Endodermal cell (in vitro differentiated cells): ENCODE measurements around the gene DHDDS. TPM values are rescaled to one million over a fixed set of nuclear protein-coding genes. Genes with fewer than 3 reads are reported as not detected.
A peak's percentile ranks its signal among the peaks of the same experiment; 100 is the strongest.

ENCODE experiments used
- DNase-seq: peaks from one replicate; pipeline ENCODE4 v3.0.0-alpha.2; 2017
- H3K27ac ChIP-seq: 2 replicates; pipeline ENCODE4 v1.5.1; 2013; ENCODE audit warnings: mild to moderate bottlenecking, low read depth, low read length, moderate library complexity
- H3K27me3 ChIP-seq: 2 replicates; pipeline ENCODE4 v1.6.1; 2013; ENCODE audit warnings: mild to moderate bottlenecking, low read length, moderate library complexity; ENCODE audit not compliant: insufficient read depth, control insufficient read depth, poor library complexity, severe bottlenecking
- H3K36me3 ChIP-seq: 2 replicates; pipeline ENCODE4 v1.7.0; 2013; ENCODE audit warnings: mild to moderate bottlenecking, low read length, moderate library complexity; ENCODE audit not compliant: control insufficient read depth, insufficient read depth
- H3K4me1 ChIP-seq: one replicate; pipeline ENCODE4 v1.7.0; 2013; ENCODE audit warnings: low read length; ENCODE audit not compliant: control insufficient read depth, insufficient read depth
- H3K4me3 ChIP-seq: 2 replicates; pipeline ENCODE4 v1.5.1; 2013; ENCODE audit warnings: mild to moderate bottlenecking, low read length, moderate library complexity
- H3K9ac ChIP-seq: 2 replicates; pipeline ENCODE4 v1.6.1; 2013; ENCODE audit warnings: mild to moderate bottlenecking, low read length, moderate library complexity; ENCODE audit not compliant: poor library complexity, severe bottlenecking; ENCODE audit errors: extremely low read depth
- H3K9me3 ChIP-seq: 2 replicates; pipeline ENCODE4 v1.6.1; 2013; ENCODE audit warnings: mild to moderate bottlenecking, low read length, moderate library complexity; ENCODE audit not compliant: control insufficient read depth
- H3K27ac Mint-ChIP-seq: 2 replicates; pipeline ENCODE4 v1.8.0; 2020; ENCODE audit warnings: mixed read lengths
- H3K27me3 Mint-ChIP-seq: 2 replicates; pipeline ENCODE4 v1.8.0; 2021; ENCODE audit warnings: mild to moderate bottlenecking, mixed read lengths; ENCODE audit not compliant: insufficient read depth
- H3K36me3 Mint-ChIP-seq: 2 replicates; pipeline ENCODE4 v1.8.0; 2020; ENCODE audit warnings: low read depth, mixed read lengths
- H3K4me1 Mint-ChIP-seq: 2 replicates; pipeline ENCODE4 v1.8.0; 2020; ENCODE audit warnings: mixed read lengths
- H3K4me3 Mint-ChIP-seq: 2 replicates; pipeline ENCODE4 v1.8.0; 2020; ENCODE audit warnings: mild to moderate bottlenecking, moderate library complexity, mixed read lengths
- H3K9me3 Mint-ChIP-seq: 2 replicates; pipeline ENCODE4 v1.8.0; 2020; ENCODE audit warnings: mild to moderate bottlenecking, mixed read lengths
- WGBS, 2 experiments: methylation state at CpG; one replicate each; pipeline versions ENCODE4 v1.1.5 to v1.1.7; 2013; ENCODE audit warnings: missing lambda C conversion rate in 2 of 2, mixed read lengths in 1 of 2; ENCODE audit not compliant: insufficient coverage in 1 of 2, insufficient read length in 1 of 2; 5-methylcytosine and 5-hydroxymethylcytosine counted together
- total RNA-seq, 2 donors: library from RNA; stranded (reverse); fragmentation: NEBNext Ultra II Directional in 1 of 2; extraction: Animal tissue kit (Norgen Biotek cat#: 25700) in 1 of 2; gene quantifications; 2 replicates in 1 of 2; 3 replicates in 1 of 2; pipeline ENCODE4 v1.2.1, GENCODE V29; 2021
- TF ChIP-seq, protein P1 (sequence below): fragments of 200-600 bp; sonication (generic); conservative IDR thresholded peaks from 2 replicates; pipeline ENCODE4 v1.5.0; 2021; ENCODE audit warnings: antibody characterized with exemption, mild to moderate bottlenecking

DHDDS gene
- total RNA-seq, 2 donors from 2014 or later: 51.1 to 55.1 TPM

DNA sequence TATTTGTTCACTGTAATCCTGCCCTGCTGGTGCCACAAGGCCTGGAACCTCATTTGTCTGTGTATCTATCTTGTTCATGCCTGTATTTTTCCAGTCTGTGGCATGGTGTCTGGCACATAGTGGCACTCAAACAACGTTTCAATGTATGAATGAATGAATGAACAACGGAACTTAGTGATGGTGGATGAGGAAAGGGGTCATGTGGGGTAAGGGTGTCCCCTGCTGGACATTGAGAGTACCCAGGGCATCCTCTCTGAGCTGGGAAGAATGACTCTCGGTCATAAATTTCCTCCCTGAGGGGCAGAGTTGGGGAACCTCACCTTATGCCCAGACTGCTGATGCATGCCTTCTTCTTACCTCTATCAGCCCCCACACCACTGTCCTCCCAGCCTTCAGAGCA, 40.7 kb upstream of the DHDDS start:
- Histone ChIP-seq H3K4me3 (no peak overlapping the region), H3K27me3 (no peaks in the 10 kb centered on the region), H3K9me3 (no peaks in the 10 kb centered on the region), H3K36me3 (no peaks in the 10 kb centered on the region), H3K4me1 (no peaks in the 10 kb centered on the region), H3K27ac (no peak overlapping the region), H3K9ac (no peak overlapping the region)
- Mint-ChIP-seq H3K36me3 (no peaks in the 10 kb centered on the region), H3K9me3 (no peaks in the 10 kb centered on the region), H3K27me3 (no peaks in the 10 kb centered on the region), H3K27ac (no peak overlapping the region), H3K4me3 (no peak overlapping the region), H3K4me1 (peaks cover 14% of the 10 kb centered on the region)
- peak; percentile 75 for DNase-seq
- TF ChIP-seq, protein P1, sequence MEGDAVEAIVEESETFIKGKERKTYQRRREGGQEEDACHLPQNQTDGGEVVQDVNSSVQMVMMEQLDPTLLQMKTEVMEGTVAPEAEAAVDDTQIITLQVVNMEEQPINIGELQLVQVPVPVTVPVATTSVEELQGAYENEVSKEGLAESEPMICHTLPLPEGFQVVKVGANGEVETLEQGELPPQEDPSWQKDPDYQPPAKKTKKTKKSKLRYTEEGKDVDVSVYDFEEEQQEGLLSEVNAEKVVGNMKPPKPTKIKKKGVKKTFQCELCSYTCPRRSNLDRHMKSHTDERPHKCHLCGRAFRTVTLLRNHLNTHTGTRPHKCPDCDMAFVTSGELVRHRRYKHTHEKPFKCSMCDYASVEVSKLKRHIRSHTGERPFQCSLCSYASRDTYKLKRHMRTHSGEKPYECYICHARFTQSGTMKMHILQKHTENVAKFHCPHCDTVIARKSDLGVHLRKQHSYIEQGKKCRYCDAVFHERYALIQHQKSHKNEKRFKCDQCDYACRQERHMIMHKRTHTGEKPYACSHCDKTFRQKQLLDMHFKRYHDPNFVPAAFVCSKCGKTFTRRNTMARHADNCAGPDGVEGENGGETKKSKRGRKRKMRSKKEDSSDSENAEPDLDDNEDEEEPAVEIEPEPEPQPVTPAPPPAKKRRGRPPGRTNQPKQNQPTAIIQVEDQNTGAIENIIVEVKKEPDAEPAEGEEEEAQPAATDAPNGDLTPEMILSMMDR: peak; percentile 88
- WGBS, 2 experiments: 8 to 25% methylated on average over 3 of the region's 3 CpGs

DNA sequence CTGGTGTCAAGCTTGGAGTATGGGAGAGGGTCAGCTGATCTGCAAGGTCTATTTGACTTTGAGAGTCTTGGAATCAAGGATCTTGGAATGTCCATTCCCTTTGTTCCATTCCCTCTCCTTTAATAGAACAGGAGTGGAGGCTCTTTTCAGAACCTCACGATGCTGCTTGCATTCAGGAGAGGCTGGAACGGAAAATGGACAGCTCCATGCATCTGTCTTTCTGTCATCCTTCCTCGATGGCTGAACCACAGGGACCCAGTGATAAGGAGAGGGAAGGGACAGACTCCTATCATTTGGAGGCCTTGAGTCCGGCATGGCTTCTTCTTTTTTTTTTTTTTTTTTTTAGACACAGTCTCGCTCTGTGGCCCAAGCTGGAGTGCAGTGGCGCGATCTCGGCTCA, 36.4 kb upstream of the DHDDS start:
- Histone ChIP-seq H3K27ac (no peak overlapping the region), H3K9ac (no peak overlapping the region), H3K36me3 (no peaks in the 10 kb centered on the region), H3K4me1 (no peaks in the 10 kb centered on the region), H3K27me3 (no peaks in the 10 kb centered on the region), H3K9me3 (no peaks in the 10 kb centered on the region), H3K4me3 (no peak overlapping the region)
- TF ChIP-seq, protein P1: no peak
- Mint-ChIP-seq H3K9me3 (no peaks in the 10 kb centered on the region), H3K27ac (no peak overlapping the region), H3K36me3 (no peaks in the 10 kb centered on the region), H3K27me3 (peaks cover 2% of the 10 kb centered on the region), H3K4me1 (peaks cover 14% of the 10 kb centered on the region), H3K4me3 (no peak overlapping the region)
- no peak for DNase-seq
- 92% methylated on average over 8 of the region's 8 CpGs; no CpG with 5 or more reads in 1 of the 2 experiments for WGBS, 2 experiments

DNA sequence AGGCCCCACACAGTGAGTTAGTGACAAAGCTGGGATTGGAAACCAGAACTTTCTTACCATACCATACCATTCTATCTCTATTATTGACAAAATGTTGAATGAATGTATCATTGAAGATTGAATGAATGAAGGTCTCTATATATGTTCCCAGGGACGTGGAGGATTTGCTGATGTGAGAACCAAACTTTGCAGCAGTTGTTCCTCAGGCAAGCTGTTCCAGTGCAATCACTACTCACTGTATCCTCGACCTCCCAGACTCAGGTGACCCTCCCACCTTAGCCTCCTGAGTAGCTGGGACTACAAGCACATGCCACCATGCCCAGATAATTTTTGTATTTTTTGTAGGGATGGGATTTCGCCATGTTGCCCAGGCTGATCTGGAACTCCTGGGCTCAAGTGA, 33.1 kb upstream of the DHDDS start:
- DNase-seq: no peak
- Mint-ChIP-seq H3K27me3 (peaks cover 2% of the 10 kb centered on the region), H3K4me3 (no peak overlapping the region), H3K4me1 (no peaks in the 10 kb centered on the region), H3K9me3 (no peaks in the 10 kb centered on the region), H3K27ac (no peak overlapping the region), H3K36me3 (no peaks in the 10 kb centered on the region)
- Histone ChIP-seq H3K9me3 (no peaks in the 10 kb centered on the region), H3K4me1 (no peaks in the 10 kb centered on the region), H3K27ac (no peak overlapping the region), H3K9ac (no peak overlapping the region), H3K36me3 (no peaks in the 10 kb centered on the region), H3K4me3 (no peak overlapping the region), H3K27me3 (no peaks in the 10 kb centered on the region)
- TF ChIP-seq, protein P1: no peak
- WGBS, 2 experiments: 83 to 92% methylated on average over 1 to 3 of the region's 3 CpGs
